Measurements from ENCODE around the gene SENP1. TPM values are rescaled to one million over a fixed set of nuclear protein-coding genes. Genes with fewer than 3 reads are reported as not detected.

The SENP1 gene
- total RNA-seq, 1 donor = 23.9 TPM

DNA sequence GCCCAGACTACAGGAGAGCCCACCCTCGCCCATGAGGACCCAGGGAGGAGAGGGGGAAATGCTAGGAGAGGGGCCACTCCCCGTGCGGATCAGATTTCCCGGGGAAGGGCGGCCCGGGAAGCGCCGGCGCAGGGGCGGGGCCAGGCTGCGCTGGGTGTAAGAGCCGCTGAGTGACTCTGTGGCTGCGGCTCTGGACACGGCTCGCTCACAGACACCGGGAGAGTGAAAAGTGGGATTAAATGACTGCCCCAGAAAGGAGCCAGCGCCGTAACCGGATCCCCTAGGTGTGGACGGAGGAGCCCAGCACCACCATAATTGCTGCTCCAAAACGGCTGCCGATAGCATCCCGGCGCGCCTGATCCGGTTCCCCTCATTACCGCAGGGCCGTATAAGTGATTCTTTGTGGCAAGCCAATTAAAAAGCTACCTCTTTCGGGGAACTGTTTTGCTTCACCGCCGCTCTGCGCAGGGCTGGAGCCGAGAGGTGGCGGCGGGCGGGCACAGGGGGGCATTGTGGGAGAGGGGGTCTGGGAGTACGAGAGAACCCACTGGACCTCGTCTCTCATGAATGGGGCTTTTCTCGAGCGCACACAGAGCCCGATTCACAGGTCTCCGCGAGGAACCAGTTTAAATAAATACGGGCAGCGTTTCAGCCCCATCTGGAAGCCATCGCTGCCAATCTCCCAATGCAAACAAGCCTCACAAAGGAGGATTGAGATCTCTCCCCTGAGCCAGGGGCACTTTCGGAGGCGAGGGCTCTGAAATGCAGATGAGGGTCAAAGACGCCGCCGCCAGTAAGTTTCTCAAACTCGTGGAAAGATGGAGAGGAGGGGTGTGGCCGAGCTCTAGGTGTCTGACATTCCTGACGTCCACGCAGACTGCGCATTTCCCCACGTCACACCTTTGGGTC is 104.1 kb downstream of the SENP1 start:
- H3K9me3 ChIP-seq (ENCODE audit: low read depth, low read length) = no peaks in the 10 kb centered on the region
- peak; percentile 94 for DNase-seq (ENCODE audit: insufficient read length, low spot score, missing footprints)
- H2AFZ ChIP-seq (ENCODE audit: low read length) = peak overlapping the region; percentile 85
- H3K4me2 ChIP-seq (ENCODE audit: insufficient read depth, low read length) = peak overlapping the region; percentile 93
- H3K27ac ChIP-seq (ENCODE audit: low read depth, low read length) = no peak overlapping the region
- no peaks in the 10 kb centered on the region for H3K36me3 ChIP-seq (ENCODE audit: insufficient read depth, low read length)
- TF ChIP-seq, protein P1, sequence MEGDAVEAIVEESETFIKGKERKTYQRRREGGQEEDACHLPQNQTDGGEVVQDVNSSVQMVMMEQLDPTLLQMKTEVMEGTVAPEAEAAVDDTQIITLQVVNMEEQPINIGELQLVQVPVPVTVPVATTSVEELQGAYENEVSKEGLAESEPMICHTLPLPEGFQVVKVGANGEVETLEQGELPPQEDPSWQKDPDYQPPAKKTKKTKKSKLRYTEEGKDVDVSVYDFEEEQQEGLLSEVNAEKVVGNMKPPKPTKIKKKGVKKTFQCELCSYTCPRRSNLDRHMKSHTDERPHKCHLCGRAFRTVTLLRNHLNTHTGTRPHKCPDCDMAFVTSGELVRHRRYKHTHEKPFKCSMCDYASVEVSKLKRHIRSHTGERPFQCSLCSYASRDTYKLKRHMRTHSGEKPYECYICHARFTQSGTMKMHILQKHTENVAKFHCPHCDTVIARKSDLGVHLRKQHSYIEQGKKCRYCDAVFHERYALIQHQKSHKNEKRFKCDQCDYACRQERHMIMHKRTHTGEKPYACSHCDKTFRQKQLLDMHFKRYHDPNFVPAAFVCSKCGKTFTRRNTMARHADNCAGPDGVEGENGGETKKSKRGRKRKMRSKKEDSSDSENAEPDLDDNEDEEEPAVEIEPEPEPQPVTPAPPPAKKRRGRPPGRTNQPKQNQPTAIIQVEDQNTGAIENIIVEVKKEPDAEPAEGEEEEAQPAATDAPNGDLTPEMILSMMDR (IDR thresholded peaks at IDR 0.05; ENCODE audit: extremely low read depth, low read depth, low read length) = no peak
- H3K4me3 ChIP-seq (ENCODE audit: insufficient read depth, low read length) = peak overlapping the region; percentile 69
- H3K4me1 ChIP-seq (ENCODE audit: insufficient read depth, low read length) = peaks cover 18% of the 10 kb centered on the region
- no peaks in the 10 kb centered on the region for H3K79me2 ChIP-seq (ENCODE audit: insufficient read depth, low read length)
- peaks cover 99% of the 10 kb centered on the region for H3K27me3 ChIP-seq (ENCODE audit: insufficient read depth, low read length)
- no peaks in the 10 kb centered on the region for H4K20me1 ChIP-seq (ENCODE audit: insufficient read depth, low read length)

DNA sequence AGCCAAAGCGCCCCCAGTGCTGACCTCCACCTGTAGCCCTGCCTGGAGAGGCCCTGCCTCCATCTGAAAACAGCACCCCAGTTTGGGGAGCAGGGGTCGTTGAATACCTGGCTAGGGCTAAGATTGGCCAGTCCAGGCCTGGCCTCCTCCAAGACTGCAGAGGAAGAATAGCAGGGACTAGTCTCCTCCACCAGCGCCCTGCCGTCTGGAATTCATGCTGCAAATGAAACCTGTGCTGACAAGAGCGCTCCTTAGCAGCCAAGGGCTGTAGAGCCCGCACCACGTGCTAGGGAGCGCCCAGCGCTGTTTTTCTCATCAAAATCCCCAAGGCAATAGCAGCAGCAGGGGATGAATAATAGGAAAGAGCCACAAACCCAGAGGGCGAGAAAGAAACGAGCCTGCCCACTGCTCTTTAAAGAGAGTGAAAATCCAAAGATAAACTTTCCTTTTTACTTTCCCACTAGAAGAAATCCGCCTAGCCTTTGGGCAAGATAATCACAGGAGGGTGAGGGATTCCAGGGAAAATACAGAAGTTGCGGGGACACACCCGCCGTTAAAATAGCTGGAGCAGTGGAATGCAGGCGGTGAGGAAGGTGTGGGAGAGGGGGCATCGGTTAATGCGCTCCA is 104.9 kb downstream of the SENP1 start:
- Histone ChIP-seq H2AFZ (ENCODE audit: low read length) (peak overlapping the region; percentile 85), H4K20me1 (ENCODE audit: insufficient read depth, low read length) (no peaks in the 10 kb centered on the region), H3K27ac (ENCODE audit: low read depth, low read length) (no peak overlapping the region), H3K79me2 (ENCODE audit: insufficient read depth, low read length) (no peaks in the 10 kb centered on the region), H3K9me3 (ENCODE audit: low read depth, low read length) (no peaks in the 10 kb centered on the region), H3K27me3 (ENCODE audit: insufficient read depth, low read length) (peaks cover 97% of the 10 kb centered on the region), H3K4me1 (ENCODE audit: insufficient read depth, low read length) (peaks cover 18% of the 10 kb centered on the region), H3K4me2 (ENCODE audit: insufficient read depth, low read length) (peak overlapping the region; percentile 93), H3K36me3 (ENCODE audit: insufficient read depth, low read length) (no peaks in the 10 kb centered on the region), H3K4me3 (ENCODE audit: insufficient read depth, low read length) (peak overlapping the region; percentile 69)
- TF ChIP-seq, protein P1 (IDR thresholded peaks at IDR 0.05; ENCODE audit: extremely low read depth, low read depth, low read length) = no peak
- DNase-seq (ENCODE audit: insufficient read length, low spot score, missing footprints) = peak; percentile 86

DNA sequence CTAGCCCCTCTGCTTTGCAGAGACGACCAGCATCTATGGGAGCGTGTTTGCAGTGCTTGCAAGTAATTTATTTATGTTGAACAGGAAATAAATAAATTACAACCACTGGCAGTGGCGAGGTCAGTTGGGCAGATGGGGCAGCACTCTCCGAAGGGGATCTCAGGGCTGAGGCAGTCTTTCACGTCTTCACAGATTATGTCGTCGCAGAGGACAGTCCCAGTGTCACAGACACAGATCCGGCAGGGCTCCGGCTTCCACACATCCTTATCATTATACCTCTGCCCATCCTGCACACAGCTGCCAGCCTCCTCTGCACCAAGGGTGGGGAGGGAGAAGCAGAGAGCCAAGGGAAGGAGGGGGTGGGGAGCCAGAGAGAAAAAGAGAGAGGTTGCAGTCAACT is 106.1 kb downstream of the SENP1 start:
- Histone ChIP-seq H3K4me1 (ENCODE audit: insufficient read depth, low read length) (peaks cover 18% of the 10 kb centered on the region), H4K20me1 (ENCODE audit: insufficient read depth, low read length) (no peaks in the 10 kb centered on the region), H3K4me2 (ENCODE audit: insufficient read depth, low read length) (no peak overlapping the region), H3K27ac (ENCODE audit: low read depth, low read length) (no peak overlapping the region), H3K9me3 (ENCODE audit: low read depth, low read length) (no peaks in the 10 kb centered on the region), H3K27me3 (ENCODE audit: insufficient read depth, low read length) (peaks cover 97% of the 10 kb centered on the region), H2AFZ (ENCODE audit: low read length) (no peak overlapping the region), H3K4me3 (ENCODE audit: insufficient read depth, low read length) (no peak overlapping the region), H3K36me3 (ENCODE audit: insufficient read depth, low read length) (no peaks in the 10 kb centered on the region), H3K79me2 (ENCODE audit: insufficient read depth, low read length) (no peaks in the 10 kb centered on the region)
- TF ChIP-seq, protein P1 (IDR thresholded peaks at IDR 0.05; ENCODE audit: extremely low read depth, low read depth, low read length) = no peak
- no peak for DNase-seq (ENCODE audit: insufficient read length, low spot score, missing footprints)

DNA sequence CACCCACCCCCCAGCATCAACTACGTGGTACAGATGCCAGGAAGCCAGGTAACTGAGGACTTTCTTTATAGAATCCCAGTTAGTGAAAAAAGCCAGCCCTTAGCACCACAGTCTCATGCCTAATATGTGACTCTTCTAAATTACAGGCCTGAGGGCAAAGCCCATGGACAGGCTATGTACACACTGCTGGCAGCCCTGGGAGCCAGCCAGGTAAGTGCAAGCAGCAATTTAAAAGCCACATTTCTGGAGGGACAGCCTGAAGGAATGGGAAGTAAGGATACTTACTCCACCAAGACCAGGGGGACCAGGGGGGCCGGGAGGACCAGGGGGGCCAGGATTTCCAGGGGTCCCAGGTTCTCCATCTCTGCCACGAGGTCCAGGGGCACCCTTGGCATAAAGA is 108.6 kb downstream of the SENP1 start:
- H4K20me1 ChIP-seq (ENCODE audit: insufficient read depth, low read length) = no peaks in the 10 kb centered on the region
- no peaks in the 10 kb centered on the region for H3K36me3 ChIP-seq (ENCODE audit: insufficient read depth, low read length)
- TF ChIP-seq, protein P1 (IDR thresholded peaks at IDR 0.05; ENCODE audit: extremely low read depth, low read depth, low read length) = no peak
- no peak overlapping the region for H2AFZ ChIP-seq (ENCODE audit: low read length)
- H3K4me3 ChIP-seq (ENCODE audit: insufficient read depth, low read length) = no peak overlapping the region
- peaks cover 14% of the 10 kb centered on the region for H3K4me1 ChIP-seq (ENCODE audit: insufficient read depth, low read length)
- no peaks in the 10 kb centered on the region for H3K79me2 ChIP-seq (ENCODE audit: insufficient read depth, low read length)
- no peaks in the 10 kb centered on the region for H3K9me3 ChIP-seq (ENCODE audit: low read depth, low read length)
- no peak overlapping the region for H3K4me2 ChIP-seq (ENCODE audit: insufficient read depth, low read length)
- peaks cover 92% of the 10 kb centered on the region for H3K27me3 ChIP-seq (ENCODE audit: insufficient read depth, low read length)
- DNase-seq (ENCODE audit: insufficient read length, low spot score, missing footprints) = peak; percentile 13
- H3K27ac ChIP-seq (ENCODE audit: low read depth, low read length) = no peak overlapping the region

Data from osteoblast (primary cell).